Activated CD4-positive, alpha-beta memory T cell treated with anti-CD3 and anti-CD28 coated beads for 36 hours (primary cell): Measurements from ENCODE around the gene SEMA3D. TPM values are rescaled to one million over a fixed set of nuclear protein-coding genes. Genes with fewer than 3 reads are reported as not detected.

Experiments
- CTCF ChIA-PET: fragments of 350-600 bp; sonication (Branson Sonifier 250); formaldehyde crosslinking; loops from one replicate; lab custom pipeline; 2021; ENCODE audit warnings: antibody characterized with exemption, inconsistent platforms; lab: Charles Lee
- POLR2A ChIA-PET: fragments of 350-600 bp; sonication (Branson Sonifier 250); formaldehyde crosslinking; loops from one replicate; lab custom pipeline; 2021; ENCODE audit warnings: antibody characterized with exemption; lab: Charles Lee
- DNase-seq: peaks from one replicate; pipeline ENCODE4 v3.0.0-alpha.2; 2020
- H3K27ac Mint-ChIP-seq: one replicate; pipeline ENCODE4 v1.8.0; 2021; ENCODE audit warnings: mixed read lengths
- H3K27me3 Mint-ChIP-seq: one replicate; pipeline ENCODE4 v1.8.0; 2021; ENCODE audit warnings: mixed read lengths
- H3K36me3 Mint-ChIP-seq: one replicate; pipeline ENCODE4 v1.8.0; 2021; ENCODE audit warnings: mixed read lengths
- H3K4me1 Mint-ChIP-seq: one replicate; pipeline ENCODE4 v1.8.0; 2021; ENCODE audit warnings: low read depth, mixed read lengths
- H3K4me3 Mint-ChIP-seq: one replicate; pipeline ENCODE4 v1.8.0; 2021; ENCODE audit warnings: mild to moderate bottlenecking, mixed read lengths
- H3K9me3 Mint-ChIP-seq: one replicate; pipeline ENCODE4 v1.8.0; 2021; ENCODE audit warnings: mixed read lengths
- intact Hi-C: fragments of 100-400 bp; cut with micrococcal nuclease; formaldehyde crosslinking; loops from one replicate; pipeline ENCODE4 v1.15.1; 2023
- total RNA-seq, 2 experiments: library from RNA; stranded (reverse); gene quantifications; one replicate each; pipeline ENCODE4 v1.2.3, GENCODE V29; 2021

Gene SEMA3D
- total RNA-seq, 2 experiments from 2014 or later, result not detected

GRCh38 chr7:85213500-85213899, 26.6 kb upstream of the SEMA3D start:
- ChIA-PET CTCF (no interaction called here), POLR2A (no interaction called here)
- Mint-ChIP-seq H3K4me1 (no peaks in the 10 kb centered on the region), H3K4me3 (no peak overlapping the region), H3K27me3 (no peaks in the 10 kb centered on the region), H3K9me3 (peaks cover 2% of the 10 kb centered on the region), H3K27ac (no peak overlapping the region), H3K36me3 (no peaks in the 10 kb centered on the region)
- intact Hi-C loops, result no loop called here
- DNase-seq, result no peak

- H3K4me1 Mint-ChIP-seq, result no peaks in the 10 kb centered on the region
- H3K27me3 Mint-ChIP-seq, result no peaks in the 10 kb centered on the region
- no peaks in the 10 kb centered on the region for H3K36me3 Mint-ChIP-seq
- CTCF ChIA-PET, result no interaction called here
- peaks cover 4% of the 10 kb centered on the region for H3K9me3 Mint-ChIP-seq
- no peak for DNase-seq
- H3K27ac Mint-ChIP-seq, result no peak overlapping the region
- POLR2A ChIA-PET, result no interaction called here
- H3K4me3 Mint-ChIP-seq, result no peak overlapping the region
- intact Hi-C loops, result no loop called here
Observed at GRCh38 chr7:85205754-85206153, 18.9 kb upstream of the SEMA3D start.

GRCh38 chr7:85204496-85204895, 17.6 kb upstream of the SEMA3D start:
- CTCF ChIA-PET, result no interaction called here
- no peaks in the 10 kb centered on the region for H3K4me1 Mint-ChIP-seq
- no peak overlapping the region for H3K27ac Mint-ChIP-seq
- POLR2A ChIA-PET, result no interaction called here
- H3K27me3 Mint-ChIP-seq, result no peaks in the 10 kb centered on the region
- H3K9me3 Mint-ChIP-seq, result peaks cover 10% of the 10 kb centered on the region
- intact Hi-C loops, result no loop called here
- no peaks in the 10 kb centered on the region for H3K36me3 Mint-ChIP-seq
- DNase-seq, result no peak
- no peak overlapping the region for H3K4me3 Mint-ChIP-seq

- ChIA-PET POLR2A (no interaction called here), CTCF (no interaction called here)
- no peaks in the 10 kb centered on the region for H3K27me3 Mint-ChIP-seq
- H3K27ac Mint-ChIP-seq, result no peak overlapping the region
- H3K36me3 Mint-ChIP-seq, result no peaks in the 10 kb centered on the region
- no peak overlapping the region for H3K4me3 Mint-ChIP-seq
- H3K9me3 Mint-ChIP-seq, result peaks cover 10% of the 10 kb centered on the region
- intact Hi-C loops, result no loop called here
- H3K4me1 Mint-ChIP-seq, result no peaks in the 10 kb centered on the region
- no peak for DNase-seq
Observed at GRCh38 chr7:85204061-85204460, 17.2 kb upstream of the SEMA3D start.

- no peak overlapping the region for H3K4me3 Mint-ChIP-seq
- intact Hi-C loops, result no loop called here
- ChIA-PET CTCF (no interaction called here), POLR2A (no interaction called here)
- no peaks in the 10 kb centered on the region for H3K36me3 Mint-ChIP-seq
- H3K27me3 Mint-ChIP-seq, result no peaks in the 10 kb centered on the region
- no peak for DNase-seq
- H3K27ac Mint-ChIP-seq, result no peak overlapping the region
- H3K4me1 Mint-ChIP-seq, result no peaks in the 10 kb centered on the region
- peaks cover 10% of the 10 kb centered on the region for H3K9me3 Mint-ChIP-seq
Observed at GRCh38 chr7:85201209-85201608, 14.4 kb upstream of the SEMA3D start.

GRCh38 chr7:85196696-85197095, 9.8 kb upstream of the SEMA3D start:
- DNase-seq, result no peak
- CTCF ChIA-PET, result no interaction called here
- Mint-ChIP-seq H3K27me3 (no peaks in the 10 kb centered on the region), H3K36me3 (no peaks in the 10 kb centered on the region), H3K27ac (no peak overlapping the region), H3K4me1 (no peaks in the 10 kb centered on the region), H3K9me3 (peaks cover 6% of the 10 kb centered on the region), H3K4me3 (no peak overlapping the region)
- POLR2A ChIA-PET, result no interaction called here
- intact Hi-C loops, result no loop called here

- Mint-ChIP-seq H3K4me3 (no peak overlapping the region), H3K27ac (no peak overlapping the region), H3K9me3 (no peaks in the 10 kb centered on the region), H3K36me3 (no peaks in the 10 kb centered on the region), H3K27me3 (peaks cover 10% of the 10 kb centered on the region), H3K4me1 (no peaks in the 10 kb centered on the region)
- ChIA-PET POLR2A (no interaction called here), CTCF (no interaction called here)
- no peak for DNase-seq
- intact Hi-C loops, result no loop called here
Observed at GRCh38 chr7:85191383-85191782, 4.5 kb upstream of the SEMA3D start.

- POLR2A ChIA-PET, result no interaction called here
- DNase-seq, result no peak
- intact Hi-C loops, result no loop called here
- Mint-ChIP-seq H3K36me3 (no peaks in the 10 kb centered on the region), H3K9me3 (no peaks in the 10 kb centered on the region), H3K27ac (no peak overlapping the region), H3K4me1 (peaks cover 5% of the 10 kb centered on the region), H3K27me3 (peaks cover 27% of the 10 kb centered on the region), H3K4me3 (no peak overlapping the region)
- CTCF ChIA-PET, result no interaction called here
Observed at GRCh38 chr7:85186083-85186520, 754 bp downstream of the SEMA3D start.

GRCh38 chr7:85185424-85186082, 1.3 kb downstream of the SEMA3D start:
- ChIA-PET POLR2A (no interaction called here), CTCF (no interaction called here)
- H3K27ac Mint-ChIP-seq, result no peak overlapping the region
- intact Hi-C loops, result no loop called here
- no peak overlapping the region for H3K4me3 Mint-ChIP-seq
- peaks cover 27% of the 10 kb centered on the region for H3K27me3 Mint-ChIP-seq
- peaks cover 5% of the 10 kb centered on the region for H3K4me1 Mint-ChIP-seq
- DNase-seq, result no peak
- peaks cover 3% of the 10 kb centered on the region for H3K9me3 Mint-ChIP-seq
- no peaks in the 10 kb centered on the region for H3K36me3 Mint-ChIP-seq

GRCh38 chr7:85184599-85185423, 2.0 kb downstream of the SEMA3D start:
- Mint-ChIP-seq H3K27ac (no peak overlapping the region), H3K27me3 (peaks cover 27% of the 10 kb centered on the region), H3K4me3 (no peak overlapping the region), H3K4me1 (peaks cover 5% of the 10 kb centered on the region), H3K36me3 (no peaks in the 10 kb centered on the region), H3K9me3 (peaks cover 8% of the 10 kb centered on the region)
- no peak for DNase-seq
- intact Hi-C loops, result no loop called here
- CTCF ChIA-PET, result no interaction called here
- POLR2A ChIA-PET, result no interaction called here

GRCh38 chr7:85183296-85183695, 3.6 kb downstream of the SEMA3D start:
- ChIA-PET POLR2A (no interaction called here), CTCF (no interaction called here)
- no peak overlapping the region for H3K27ac Mint-ChIP-seq
- peaks cover 5% of the 10 kb centered on the region for H3K4me1 Mint-ChIP-seq
- H3K27me3 Mint-ChIP-seq, result peaks cover 27% of the 10 kb centered on the region
- intact Hi-C loops, result no loop called here
- H3K4me3 Mint-ChIP-seq, result no peak overlapping the region
- H3K9me3 Mint-ChIP-seq, result peaks cover 17% of the 10 kb centered on the region
- H3K36me3 Mint-ChIP-seq, result no peaks in the 10 kb centered on the region
- no peak for DNase-seq

GRCh38 chr7:85178531-85179298, 8.1 kb downstream of the SEMA3D start:
- CTCF ChIA-PET, result no interaction called here
- Mint-ChIP-seq H3K4me1 (no peaks in the 10 kb centered on the region), H3K27me3 (no peaks in the 10 kb centered on the region), H3K36me3 (no peaks in the 10 kb centered on the region), H3K4me3 (no peak overlapping the region), H3K27ac (no peak overlapping the region), H3K9me3 (peaks cover 21% of the 10 kb centered on the region)
- POLR2A ChIA-PET, result no interaction called here
- intact Hi-C loops, result no loop called here
- no peak for DNase-seq
